Mucosa of stomach (tissue), 1 donor: ENCODE measurements around the gene SH3TC1.

Experiments used
- H3K27me3 ChIP-seq: one replicate; pipeline ENCODE4 v1.7.0; 2013; ENCODE audit warnings: mild to moderate bottlenecking, low read length; ENCODE audit not compliant: control insufficient read depth, insufficient read depth
- H3K36me3 ChIP-seq: one replicate; pipeline ENCODE4 v1.7.0; 2013; ENCODE audit warnings: low read length; ENCODE audit not compliant: control insufficient read depth, insufficient read depth
- H3K4me1 ChIP-seq: one replicate; pipeline ENCODE4 v1.7.0; 2013; ENCODE audit warnings: mild to moderate bottlenecking, low read length; ENCODE audit not compliant: control insufficient read depth, insufficient read depth
- H3K4me3 ChIP-seq: one replicate; pipeline ENCODE4 v1.7.0; 2013; ENCODE audit warnings: low read length
- H3K9ac ChIP-seq: one replicate; pipeline ENCODE4 v1.7.0; 2013; ENCODE audit warnings: mild to moderate bottlenecking, low read length, moderate library complexity
- H3K9me3 ChIP-seq: one replicate; pipeline ENCODE4 v1.7.0; 2013; ENCODE audit warnings: mild to moderate bottlenecking, low read length, moderate library complexity; ENCODE audit not compliant: control insufficient read depth
- donor health status: Pancreatic carcinoma.

Gene SH3TC1

DNA sequence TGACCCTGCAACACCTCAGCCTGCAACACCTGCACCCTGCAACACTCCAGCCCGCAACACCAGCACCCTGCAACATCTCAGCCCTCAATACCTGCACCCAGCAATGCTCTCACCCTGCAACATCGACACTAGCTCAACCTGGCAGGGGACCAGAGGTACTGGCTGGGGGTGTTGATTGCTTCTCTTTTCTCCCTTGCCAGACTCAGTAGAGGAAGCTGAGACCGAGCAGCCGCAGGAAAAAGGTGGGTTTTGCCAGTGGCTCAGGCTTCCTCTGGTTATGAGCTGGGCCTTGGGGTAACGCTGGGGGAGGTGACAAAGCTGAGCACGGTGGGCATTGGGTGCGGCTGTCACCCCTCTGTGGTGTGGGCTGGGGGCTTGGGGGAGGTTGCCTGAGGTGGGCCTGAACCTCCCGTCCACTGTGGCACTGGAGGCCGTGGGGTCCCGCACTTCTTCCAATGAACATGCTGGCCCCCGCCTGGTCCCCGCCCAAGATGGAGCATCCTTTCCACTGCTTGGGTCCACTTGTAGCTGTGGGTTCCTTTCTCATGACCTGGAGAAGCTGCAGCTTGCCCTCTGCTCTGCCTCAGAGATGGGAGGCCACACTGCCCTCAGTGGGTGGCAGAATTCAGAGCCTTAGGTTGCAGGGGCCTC, 26.0 kb downstream of the SH3TC1 start:
- Histone ChIP-seq H3K36me3 (no peaks in the 10 kb centered on the region), H3K4me1 (peaks cover 32% of the 10 kb centered on the region), H3K27me3 (no peaks in the 10 kb centered on the region), H3K9ac (no peak overlapping the region), H3K9me3 (no peaks in the 10 kb centered on the region), H3K4me3 (no peak overlapping the region)

- Histone ChIP-seq H3K4me1 (peaks cover 32% of the 10 kb centered on the region), H3K9me3 (no peaks in the 10 kb centered on the region), H3K36me3 (no peaks in the 10 kb centered on the region), H3K27me3 (no peaks in the 10 kb centered on the region), H3K9ac (peak overlapping the region; percentile 35), H3K4me3 (no peak overlapping the region)
Measured at GRCh38 chr4:8225706-8226443, 26.8 kb downstream of the SH3TC1 start.

- Histone ChIP-seq H3K9ac (no peak overlapping the region), H3K4me1 (peaks cover 32% of the 10 kb centered on the region), H3K4me3 (no peak overlapping the region), H3K27me3 (no peaks in the 10 kb centered on the region), H3K36me3 (no peaks in the 10 kb centered on the region), H3K9me3 (no peaks in the 10 kb centered on the region)
Measured at GRCh38 chr4:8227201-8227770, 28.2 kb downstream of the SH3TC1 start.

DNA sequence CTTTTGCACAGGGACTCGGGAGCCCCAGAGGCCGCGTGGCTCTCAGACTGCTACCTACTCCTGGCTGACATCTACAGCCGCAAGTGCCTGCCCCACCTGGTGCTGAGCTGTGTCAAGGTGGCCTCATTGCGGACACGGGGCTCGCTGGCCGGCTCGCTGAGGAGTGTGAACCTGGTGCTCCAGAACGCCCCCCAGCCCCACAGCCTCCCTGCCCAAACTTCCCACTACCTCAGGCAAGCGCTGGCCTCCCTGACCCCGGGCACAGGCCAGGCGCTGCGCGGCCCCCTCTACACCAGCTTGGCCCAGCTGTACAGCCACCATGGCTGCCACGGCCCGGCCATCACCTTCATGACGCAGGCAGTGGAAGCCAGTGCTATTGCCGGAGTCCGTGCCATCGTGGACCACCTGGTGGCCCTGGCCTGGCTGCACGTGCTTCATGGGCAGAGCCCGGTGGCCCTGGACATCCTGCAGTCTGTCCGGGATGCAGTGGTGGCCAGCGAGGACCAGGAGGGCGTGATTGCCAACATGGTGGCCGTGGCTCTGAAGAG, 28.8 kb downstream of the SH3TC1 start:
- Histone ChIP-seq H3K4me3 (no peak overlapping the region), H3K4me1 (peaks cover 32% of the 10 kb centered on the region), H3K9ac (no peak overlapping the region), H3K9me3 (no peaks in the 10 kb centered on the region), H3K27me3 (no peaks in the 10 kb centered on the region), H3K36me3 (no peaks in the 10 kb centered on the region)

DNA sequence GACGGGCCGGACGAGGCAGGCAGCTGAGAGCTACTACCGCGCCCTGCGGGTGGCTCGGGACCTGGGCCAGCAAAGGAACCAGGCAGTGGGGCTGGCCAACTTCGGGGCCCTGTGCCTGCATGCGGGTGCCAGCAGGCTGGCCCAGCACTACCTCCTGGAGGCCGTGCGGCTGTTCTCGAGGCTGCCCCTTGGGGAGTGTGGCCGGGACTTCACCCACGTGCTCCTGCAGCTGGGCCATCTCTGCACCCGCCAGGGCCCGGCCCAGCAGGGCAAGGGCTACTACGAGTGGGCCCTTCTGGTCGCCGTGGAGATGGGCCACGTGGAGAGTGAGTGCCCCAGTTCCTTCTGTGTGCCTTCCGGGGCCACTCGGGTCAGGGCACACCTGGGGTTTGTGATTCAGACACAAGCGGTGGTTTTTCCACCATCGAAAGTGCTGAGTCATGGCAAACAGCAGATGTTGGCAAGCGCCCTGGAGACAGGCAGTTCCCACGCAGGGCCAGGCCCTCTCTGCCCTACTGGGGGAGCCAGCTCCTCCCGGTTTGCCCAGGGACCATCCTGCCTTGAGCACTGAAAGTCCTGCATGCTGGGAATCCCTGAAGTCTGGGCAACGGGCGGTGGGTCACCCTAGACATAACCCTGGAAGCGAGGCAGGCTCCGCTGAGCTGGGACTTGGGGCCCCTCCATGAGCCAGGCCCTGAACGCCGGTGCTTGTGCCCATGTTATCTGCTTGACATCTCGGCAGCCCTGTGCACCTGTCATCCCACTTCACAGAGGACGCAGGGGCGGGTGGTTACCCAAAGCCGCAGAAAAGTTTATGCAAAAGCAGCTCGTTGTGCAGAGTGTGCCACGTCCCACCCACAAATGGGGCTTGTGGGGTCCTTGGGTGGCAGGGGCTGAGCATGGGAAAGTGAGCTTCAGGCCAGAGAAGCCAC, 29.5 kb downstream of the SH3TC1 start:
- Histone ChIP-seq H3K36me3 (no peaks in the 10 kb centered on the region), H3K9ac (peak overlapping the region; percentile 3), H3K9me3 (no peaks in the 10 kb centered on the region), H3K27me3 (no peaks in the 10 kb centered on the region), H3K4me1 (peaks cover 32% of the 10 kb centered on the region), H3K4me3 (no peak overlapping the region)

- Histone ChIP-seq H3K9me3 (no peaks in the 10 kb centered on the region), H3K36me3 (peaks cover 3% of the 10 kb centered on the region), H3K4me3 (no peak overlapping the region), H3K9ac (no peak overlapping the region), H3K4me1 (peaks cover 32% of the 10 kb centered on the region), H3K27me3 (no peaks in the 10 kb centered on the region)
Measured at GRCh38 chr4:8229331-8229975, 30.4 kb downstream of the SH3TC1 start.

DNA sequence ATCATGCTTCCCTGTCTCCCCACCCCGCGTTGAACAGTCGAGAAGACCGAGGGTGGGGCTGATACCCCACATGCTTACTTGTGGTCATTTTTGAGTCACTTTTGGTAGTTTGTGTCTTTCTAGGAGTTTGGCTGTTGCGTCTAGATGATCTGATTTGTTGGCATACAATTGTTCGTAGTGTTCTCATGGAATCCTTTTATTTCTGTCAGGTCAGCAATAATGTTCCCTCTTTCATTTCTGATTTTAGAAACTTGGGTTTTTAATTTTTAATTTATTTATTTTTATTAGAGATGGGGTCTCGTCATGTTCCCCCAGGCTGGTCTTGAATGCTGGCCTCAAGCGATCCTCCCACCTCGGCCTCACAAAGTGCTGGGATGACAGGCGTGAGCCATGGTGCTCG, 30.9 kb downstream of the SH3TC1 start:
- peaks cover 7% of the 10 kb centered on the region for H3K36me3 ChIP-seq
- no peaks in the 10 kb centered on the region for H3K27me3 ChIP-seq
- no peak overlapping the region for H3K4me3 ChIP-seq
- no peaks in the 10 kb centered on the region for H3K9me3 ChIP-seq
- H3K4me1 ChIP-seq: peaks cover 32% of the 10 kb centered on the region
- no peak overlapping the region for H3K9ac ChIP-seq

- Histone ChIP-seq H3K4me3 (no peak overlapping the region), H3K27me3 (no peaks in the 10 kb centered on the region), H3K9ac (no peak overlapping the region), H3K36me3 (peaks cover 7% of the 10 kb centered on the region), H3K4me1 (peaks cover 25% of the 10 kb centered on the region), H3K9me3 (no peaks in the 10 kb centered on the region)
Measured at GRCh38 chr4:8230891-8231290, 31.8 kb downstream of the SH3TC1 start.

DNA sequence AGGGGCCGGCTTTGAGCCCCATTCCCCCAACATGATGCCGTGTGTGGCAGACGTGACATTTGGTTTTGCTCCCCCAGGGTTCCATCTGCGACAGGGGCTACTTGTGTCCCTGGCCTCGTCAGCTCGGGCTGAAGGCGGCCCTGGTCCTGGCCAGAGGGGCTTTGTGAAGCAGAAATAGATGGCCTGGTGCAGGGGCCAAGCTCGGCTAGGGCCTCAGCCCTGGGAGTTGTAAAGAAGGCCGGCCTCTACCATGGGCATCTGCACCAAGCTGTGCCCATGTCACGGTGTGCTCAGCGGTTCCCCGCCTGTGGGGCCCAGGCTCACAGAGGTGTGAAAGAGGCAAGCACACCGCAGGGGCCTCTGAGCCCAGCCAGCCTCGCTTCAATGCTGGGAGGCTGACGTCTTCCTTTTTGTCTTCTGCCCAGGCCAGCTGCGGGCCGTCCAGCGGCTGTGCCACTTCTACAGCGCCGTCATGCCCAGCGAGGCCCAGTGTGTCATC, 32.5 kb downstream of the SH3TC1 start:
- Histone ChIP-seq H3K9me3 (no peaks in the 10 kb centered on the region), H3K4me1 (peaks cover 18% of the 10 kb centered on the region), H3K27me3 (no peaks in the 10 kb centered on the region), H3K4me3 (no peak overlapping the region), H3K36me3 (peaks cover 7% of the 10 kb centered on the region), H3K9ac (no peak overlapping the region)

- Histone ChIP-seq H3K4me3 (no peak overlapping the region), H3K27me3 (no peaks in the 10 kb centered on the region), H3K4me1 (peaks cover 14% of the 10 kb centered on the region), H3K36me3 (peaks cover 9% of the 10 kb centered on the region), H3K9ac (no peak overlapping the region), H3K9me3 (no peaks in the 10 kb centered on the region)
Measured at GRCh38 chr4:8232748-8233147, 33.7 kb downstream of the SH3TC1 start.
